Testis (tissue), 2 donors: ENCODE results near the gene NAA20.

Experiments used
- POLR2A ChIP-seq: fragments of 450-650 bp; IDR thresholded peaks from one replicate; pipeline ENCODE4 v1.6.1; 2017; ENCODE audit warnings: antibody characterized with exemption, mild to moderate bottlenecking, moderate library complexity
- TF ChIP-seq, protein P1 (sequence below), 3 experiments: fragments of 450-650 bp in 2 of 3; fragments of 200-600 bp in 1 of 3; sonication (generic) in 1 of 3; IDR thresholded peaks; one replicate each; pipeline ENCODE4 v1.5.1; 2016 to 2019; ENCODE audit warnings: antibody characterized with exemption in 3 of 3, mild to moderate bottlenecking in 2 of 3, moderate library complexity in 1 of 3

DNA sequence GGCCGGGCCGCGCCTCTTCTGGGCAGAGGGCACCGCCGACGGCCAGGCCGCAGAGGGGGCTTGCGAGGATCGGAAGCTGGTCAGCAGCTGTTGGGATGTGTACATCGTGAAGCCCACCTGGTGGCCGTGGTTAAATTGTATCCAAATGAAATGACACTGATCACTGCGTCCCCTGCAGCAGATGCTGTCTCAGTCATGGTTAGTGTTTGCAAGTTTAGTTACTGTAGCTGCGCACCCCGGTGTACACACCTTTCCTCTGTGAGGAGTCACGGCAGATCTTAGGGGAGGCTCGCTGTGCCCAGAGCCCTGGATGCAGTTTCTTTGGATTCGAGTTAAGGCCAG lies 653 bp downstream of the NAA20 start:
- TF ChIP-seq, protein P1, sequence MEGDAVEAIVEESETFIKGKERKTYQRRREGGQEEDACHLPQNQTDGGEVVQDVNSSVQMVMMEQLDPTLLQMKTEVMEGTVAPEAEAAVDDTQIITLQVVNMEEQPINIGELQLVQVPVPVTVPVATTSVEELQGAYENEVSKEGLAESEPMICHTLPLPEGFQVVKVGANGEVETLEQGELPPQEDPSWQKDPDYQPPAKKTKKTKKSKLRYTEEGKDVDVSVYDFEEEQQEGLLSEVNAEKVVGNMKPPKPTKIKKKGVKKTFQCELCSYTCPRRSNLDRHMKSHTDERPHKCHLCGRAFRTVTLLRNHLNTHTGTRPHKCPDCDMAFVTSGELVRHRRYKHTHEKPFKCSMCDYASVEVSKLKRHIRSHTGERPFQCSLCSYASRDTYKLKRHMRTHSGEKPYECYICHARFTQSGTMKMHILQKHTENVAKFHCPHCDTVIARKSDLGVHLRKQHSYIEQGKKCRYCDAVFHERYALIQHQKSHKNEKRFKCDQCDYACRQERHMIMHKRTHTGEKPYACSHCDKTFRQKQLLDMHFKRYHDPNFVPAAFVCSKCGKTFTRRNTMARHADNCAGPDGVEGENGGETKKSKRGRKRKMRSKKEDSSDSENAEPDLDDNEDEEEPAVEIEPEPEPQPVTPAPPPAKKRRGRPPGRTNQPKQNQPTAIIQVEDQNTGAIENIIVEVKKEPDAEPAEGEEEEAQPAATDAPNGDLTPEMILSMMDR (IDR thresholded peaks at IDR 0.05), result no peak
- no peak for TF ChIP-seq POLR2A
